Keratinocyte (primary cell): ENCODE results near the gene SLC37A3. TPM values are rescaled to one million over a fixed set of nuclear protein-coding genes. Genes with fewer than 3 reads are reported as not detected.

ENCODE experiments used
- DNase-seq: peaks from one replicate; pipeline ENCODE4 v3.0.0-alpha.2; 2011; ENCODE audit warnings: low read depth, missing footprints, low spot score
- FAIRE-seq: peaks from 2 replicates; lab custom pipeline; 2011; peaks lifted over from hg19 to GRCh38; lab: Jason Lieb, UNC
- H2AFZ ChIP-seq: 2 replicates; pipeline ENCODE4 v1.6.0; 2012; ENCODE audit warnings: low read length, control low read depth, inconsistent platforms; ENCODE audit not compliant: control insufficient read depth
- H3K27ac ChIP-seq: 2 replicates; pipeline ENCODE4 v1.5.1; 2011; ENCODE audit warnings: low read length; ENCODE audit not compliant: control insufficient read depth, insufficient read depth
- H3K27me3 ChIP-seq: 3 replicates; pipeline ENCODE4 v1.6.0; 2011; ENCODE audit warnings: low read length; ENCODE audit not compliant: control insufficient read depth, insufficient read depth; ENCODE audit errors: extremely low read depth
- H3K36me3 ChIP-seq, 2 experiments: 2 replicates in 1 of 2; 3 replicates in 1 of 2; pipeline ENCODE4 v1.5.1; 2011; ENCODE audit warnings: low read length in 2 of 2, mild to moderate bottlenecking in 1 of 2; ENCODE audit not compliant: control insufficient read depth in 2 of 2, insufficient read depth in 2 of 2; ENCODE audit errors: extremely low read depth in 1 of 2
- H3K4me1 ChIP-seq: 3 replicates; pipeline ENCODE4 v1.5.1; 2011; ENCODE audit warnings: low read length; ENCODE audit not compliant: control insufficient read depth, insufficient read depth; ENCODE audit errors: extremely low read depth
- H3K4me2 ChIP-seq: 3 replicates; pipeline ENCODE4 v1.6.0; 2011; ENCODE audit warnings: low read depth, low read length; ENCODE audit not compliant: control insufficient read depth, insufficient read depth; ENCODE audit errors: extremely low read depth
- H3K4me3 ChIP-seq, 3 experiments: fragments of 200-600 bp in 1 of 3; sonication (generic) in 1 of 3; 2 replicates in 2 of 3; 3 replicates in 1 of 3; pipeline ENCODE4 v1.5.1; 2011 to 2016; ENCODE audit warnings: low read length in 3 of 3, mild to moderate bottlenecking in 3 of 3, control low read depth in 2 of 3, inconsistent platforms in 1 of 3, low read depth in 1 of 3, mixed read lengths in 1 of 3, mixed run types in 1 of 3, moderate library complexity in 1 of 3; ENCODE audit not compliant: control insufficient read depth in 2 of 3, insufficient read depth in 2 of 3; ENCODE audit errors: extremely low read depth in 1 of 3
- H3K79me2 ChIP-seq: 2 replicates; pipeline ENCODE4 v1.6.0; 2012; ENCODE audit warnings: low read length; ENCODE audit not compliant: control insufficient read depth, insufficient read depth
- H3K9ac ChIP-seq: 3 replicates; pipeline ENCODE4 v1.6.0; 2011; ENCODE audit warnings: low read length; ENCODE audit not compliant: control insufficient read depth, insufficient read depth; ENCODE audit errors: extremely low read depth
- H3K9me1 ChIP-seq: 3 replicates; pipeline ENCODE4 v1.6.0; 2011; ENCODE audit warnings: low read length; ENCODE audit not compliant: control insufficient read depth, insufficient read depth; ENCODE audit errors: extremely low read depth
- H3K9me3 ChIP-seq: 2 replicates; pipeline ENCODE4 v1.5.1; 2012; ENCODE audit warnings: low read depth, low read length; ENCODE audit not compliant: control insufficient read depth
- H4K20me1 ChIP-seq: 3 replicates; pipeline ENCODE4 v1.6.0; 2011; ENCODE audit warnings: low read length; ENCODE audit not compliant: control insufficient read depth, insufficient read depth; ENCODE audit errors: extremely low read depth
- EZH2 ChIP-seq: IDR thresholded peaks from one replicate; pipeline ENCODE4 v1.6.1; 2012; ENCODE audit warnings: inconsistent platforms, mild to moderate bottlenecking, low read length, moderate library complexity
- dilution Hi-C: fragments of 300-500 bp; cut with MboI; formaldehyde crosslinking; loops from one replicate; pipeline ENCODE4 v1.7.0; 2020; ENCODE audit warnings: low sequenced_read_pairs; ENCODE audit not compliant: extremely low pct_ligation_motif_present
- polyA plus RNA-seq, 5 experiments: library from polyadenylated mRNA; depleted of rRNA in 3 of 5; stranded (reverse) in 3 of 5; stranded (forward) in 1 of 5; unstranded in 1 of 5; fragments of >200 nt; gene quantifications; 1 replicate in 1 of 5; 2 replicates in 3 of 5; 3 replicates in 1 of 5; pipeline versions ENCODE4 v1.2.1 to v1.2.3, GENCODE V29; 2011 to 2012; ENCODE audit warnings: missing spikeins in 2 of 5, low read depth in 1 of 5, low replicate concordance in 1 of 5
- TF ChIP-seq, protein P1 (sequence below), 3 experiments: IDR thresholded peaks in 1 of 3; conservative IDR thresholded peaks in 1 of 3; optimal IDR thresholded peaks in 1 of 3; 2 replicates in 2 of 3; 3 replicates in 1 of 3; pipeline versions ENCODE3 to v1.5.1; 2011; ENCODE audit warnings: low read length in 3 of 3, mild to moderate bottlenecking in 3 of 3, moderate library complexity in 2 of 3, control low read depth in 1 of 3, inconsistent platforms in 1 of 3; ENCODE audit not compliant: insufficient read depth in 2 of 3; ENCODE audit errors: extremely low read depth in 1 of 3

SLC37A3 gene
- polyA plus RNA-seq, 1 donor (not counting 4 experiments of a cell fraction or from before 2014, with no cell fraction given): 51.4 TPM

DNA sequence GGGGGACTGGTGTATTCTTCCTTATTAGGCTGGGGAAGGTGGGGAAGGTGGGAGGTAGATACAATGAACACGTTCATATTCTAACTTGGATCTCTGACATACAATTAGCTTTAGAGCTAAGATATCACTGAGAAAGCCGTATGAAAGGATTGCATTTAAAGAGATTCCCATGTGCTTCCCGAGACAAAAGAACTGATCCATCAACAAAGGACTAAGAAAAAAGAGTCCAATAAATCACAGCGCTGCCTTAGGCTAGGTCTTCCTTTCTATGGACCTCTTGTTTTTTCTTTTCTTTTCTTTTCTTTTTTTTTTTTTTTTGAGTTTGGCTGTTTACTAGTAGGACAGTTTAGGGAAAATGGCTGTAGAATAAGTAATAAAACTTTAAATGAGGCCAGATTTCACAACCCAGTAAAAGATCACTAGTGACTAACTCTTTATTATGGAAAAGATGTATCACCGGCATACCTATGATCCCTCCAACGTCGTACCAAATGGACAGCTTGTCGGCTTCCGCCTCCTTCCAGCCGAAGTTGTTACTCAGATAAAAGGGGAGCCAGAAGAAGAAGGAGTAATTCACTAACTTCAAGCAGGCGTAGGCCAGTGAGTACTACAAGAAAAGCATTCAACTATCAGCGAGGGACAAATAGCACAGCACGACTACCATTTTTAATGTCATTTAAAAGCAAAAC, 50.0 kb downstream of the SLC37A3 start:
- no peaks in the 10 kb centered on the region for H3K9me3 ChIP-seq
- no peaks in the 10 kb centered on the region for H3K27me3 ChIP-seq
- H3K79me2 ChIP-seq: no peaks in the 10 kb centered on the region
- H3K36me3 ChIP-seq: peaks cover 0 to 16% of the 10 kb centered on the region in 2 experiments
- H3K27ac ChIP-seq: no peak overlapping the region
- H3K4me3 ChIP-seq: no peak overlapping the region
- H3K4me1 ChIP-seq: no peaks in the 10 kb centered on the region
- TF ChIP-seq, protein P1, sequence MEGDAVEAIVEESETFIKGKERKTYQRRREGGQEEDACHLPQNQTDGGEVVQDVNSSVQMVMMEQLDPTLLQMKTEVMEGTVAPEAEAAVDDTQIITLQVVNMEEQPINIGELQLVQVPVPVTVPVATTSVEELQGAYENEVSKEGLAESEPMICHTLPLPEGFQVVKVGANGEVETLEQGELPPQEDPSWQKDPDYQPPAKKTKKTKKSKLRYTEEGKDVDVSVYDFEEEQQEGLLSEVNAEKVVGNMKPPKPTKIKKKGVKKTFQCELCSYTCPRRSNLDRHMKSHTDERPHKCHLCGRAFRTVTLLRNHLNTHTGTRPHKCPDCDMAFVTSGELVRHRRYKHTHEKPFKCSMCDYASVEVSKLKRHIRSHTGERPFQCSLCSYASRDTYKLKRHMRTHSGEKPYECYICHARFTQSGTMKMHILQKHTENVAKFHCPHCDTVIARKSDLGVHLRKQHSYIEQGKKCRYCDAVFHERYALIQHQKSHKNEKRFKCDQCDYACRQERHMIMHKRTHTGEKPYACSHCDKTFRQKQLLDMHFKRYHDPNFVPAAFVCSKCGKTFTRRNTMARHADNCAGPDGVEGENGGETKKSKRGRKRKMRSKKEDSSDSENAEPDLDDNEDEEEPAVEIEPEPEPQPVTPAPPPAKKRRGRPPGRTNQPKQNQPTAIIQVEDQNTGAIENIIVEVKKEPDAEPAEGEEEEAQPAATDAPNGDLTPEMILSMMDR (optimal IDR thresholded peaks at IDR 0.05 in 1 of 3, IDR thresholded peaks at IDR 0.05 in 1 of 3, conservative IDR thresholded peaks at IDR 0.05 in 1 of 3; ENCODE audit: extremely low read depth in 1 of 3, insufficient read depth in 2 of 3, low read length in 3 of 3): no peak
- TF ChIP-seq EZH2: no peak
- FAIRE-seq (no peak), DNase-seq (no peak)
- H2AFZ ChIP-seq: no peak overlapping the region
- no peaks in the 10 kb centered on the region for H4K20me1 ChIP-seq
- dilution Hi-C loops: no loop called here
- H3K9me1 ChIP-seq: no peaks in the 10 kb centered on the region
- H3K9ac ChIP-seq: no peak overlapping the region
- no peak overlapping the region for H3K4me2 ChIP-seq

GRCh38 chr7:140347218-140347617, 51.1 kb downstream of the SLC37A3 start:
- Histone ChIP-seq H3K9me1 (no peaks in the 10 kb centered on the region), H3K79me2 (no peaks in the 10 kb centered on the region), H2AFZ (no peak overlapping the region), H3K4me1 (no peaks in the 10 kb centered on the region), H3K9me3 (no peaks in the 10 kb centered on the region), H3K27me3 (no peaks in the 10 kb centered on the region), H3K4me3 (no peak overlapping the region), H3K4me2 (no peak overlapping the region), H4K20me1 (no peaks in the 10 kb centered on the region), H3K9ac (no peak overlapping the region), H3K27ac (no peak overlapping the region), H3K36me3 (peaks cover 0 to 18% of the 10 kb centered on the region in 2 experiments)
- no peak for FAIRE-seq
- no peak for DNase-seq
- dilution Hi-C loops: no loop called here
- TF ChIP-seq EZH2: no peak
- TF ChIP-seq, protein P1 (optimal IDR thresholded peaks at IDR 0.05 in 1 of 3, IDR thresholded peaks at IDR 0.05 in 1 of 3, conservative IDR thresholded peaks at IDR 0.05 in 1 of 3; ENCODE audit: extremely low read depth in 1 of 3, insufficient read depth in 2 of 3, low read length in 3 of 3): no peak
